Testis (tissue), 2 donors: ENCODE measurements around the gene SIGLEC8.

Experiments used
- CTCF ChIP-seq, 3 experiments: fragments of 450-650 bp in 2 of 3; fragments of 200-600 bp in 1 of 3; sonication (generic) in 1 of 3; IDR thresholded peaks; one replicate each; pipeline ENCODE4 v1.5.1; 2016 to 2019; ENCODE audit warnings: antibody characterized with exemption in 3 of 3, mild to moderate bottlenecking in 2 of 3, moderate library complexity in 1 of 3
- POLR2A ChIP-seq: fragments of 450-650 bp; IDR thresholded peaks from one replicate; pipeline ENCODE4 v1.6.1; 2017; ENCODE audit warnings: antibody characterized with exemption, mild to moderate bottlenecking, moderate library complexity

GRCh38 chr19:51407511-51408131 lies 50.6 kb downstream of the SIGLEC8 start:
- peak; percentile 15 to 48 (median 24) for TF ChIP-seq CTCF (IDR thresholded peaks at IDR 0.05)
- no peak for TF ChIP-seq POLR2A
